OCI-LY1 (cell line): ENCODE data around the gene EYA2.

Experiments used
- H2AFZ ChIP-seq: fragments of 200-600 bp; sonication (generic), shearing (Covaris generic); 2 replicates; pipeline ENCODE4 v1.6.0; 2014; ENCODE audit warnings: antibody characterized with exemption, mild to moderate bottlenecking, low read length
- H3F3A ChIP-seq: fragments of 200-600 bp; sonication (generic), shearing (Covaris generic); 2 replicates; pipeline ENCODE4 v1.6.0; 2014; ENCODE audit warnings: mild to moderate bottlenecking, antibody characterized with exemption, low read length, moderate library complexity; ENCODE audit not compliant: insufficient read depth
- H3K27ac ChIP-seq: fragments of 200-600 bp; sonication (generic); 2 replicates; pipeline ENCODE4 v1.5.1; 2014; ENCODE audit warnings: low read length, mixed run types, mild to moderate bottlenecking, low read depth; ENCODE audit not compliant: poor library complexity, severe bottlenecking
- H3K27me3 ChIP-seq: fragments of 200-600 bp; sonication (generic); 2 replicates; pipeline ENCODE4 v1.6.0; 2014; ENCODE audit warnings: antibody characterized with exemption, mild to moderate bottlenecking, low read length, moderate library complexity; ENCODE audit not compliant: insufficient read depth
- H3K36me3 ChIP-seq: fragments of 200-600 bp; sonication (generic); 2 replicates; pipeline ENCODE4 v1.6.1; 2014; ENCODE audit warnings: mild to moderate bottlenecking, antibody characterized with exemption, low read length, moderate library complexity, mixed read lengths; ENCODE audit not compliant: insufficient read depth
- H3K4me1 ChIP-seq: fragments of 200-600 bp; sonication (generic); 2 replicates; pipeline ENCODE4 v1.5.1; 2014; ENCODE audit warnings: mild to moderate bottlenecking, low read length, moderate library complexity; ENCODE audit not compliant: insufficient read depth, severe bottlenecking
- H3K4me2 ChIP-seq: fragments of 200-600 bp; sonication (generic), shearing (Covaris generic); 2 replicates; pipeline ENCODE4 v1.6.1; 2014; ENCODE audit warnings: low read length
- H3K4me3 ChIP-seq: fragments of 200-600 bp; sonication (generic); 2 replicates; pipeline ENCODE4 v1.5.1; 2014; ENCODE audit warnings: low read length, low read depth, mild to moderate bottlenecking, mixed read lengths; ENCODE audit not compliant: poor library complexity, severe bottlenecking
- H3K79me2 ChIP-seq: fragments of 200-600 bp; shearing (Covaris generic); 2 replicates; pipeline ENCODE4 v1.6.1; 2016; ENCODE audit warnings: mixed run types, low read length, mixed read lengths; ENCODE audit not compliant: insufficient read depth
- H3K9ac ChIP-seq: fragments of 200-600 bp; sonication (generic), shearing (Covaris generic); 2 replicates; pipeline ENCODE4 v1.6.1; 2014; ENCODE audit warnings: mild to moderate bottlenecking, low read length, mixed read lengths
- H3K9me2 ChIP-seq: fragments of 200-600 bp; sonication (generic), shearing (Covaris generic); 2 replicates; pipeline ENCODE4 v1.6.1; 2014; ENCODE audit warnings: low read depth, mild to moderate bottlenecking, low read length, mixed read lengths
- H3K9me3 ChIP-seq: fragments of 200-600 bp; shearing (Covaris generic); 2 replicates; pipeline ENCODE4 v1.6.1; 2014; ENCODE audit warnings: low read length, mixed read lengths
- H4K20me1 ChIP-seq: fragments of 200-600 bp; sonication (generic), shearing (Covaris generic); 2 replicates; pipeline ENCODE4 v1.6.0; 2016; ENCODE audit warnings: mild to moderate bottlenecking, low read length; ENCODE audit not compliant: insufficient read depth
- EZH2 ChIP-seq: fragments of 200-600 bp; sonication (generic), shearing (Covaris generic); IDR thresholded peaks from 2 replicates; pipeline ENCODE4 v1.8.0; 2017; ENCODE audit warnings: borderline replicate concordance, mixed run types, mild to moderate bottlenecking, antibody characterized with exemption, low read length, moderate library complexity, mixed read lengths
- TF ChIP-seq, protein P1 (sequence below): fragments of 200-600 bp; sonication (generic), shearing (Covaris generic); IDR thresholded peaks from 2 replicates; pipeline ENCODE4 v1.5.1; 2017; ENCODE audit warnings: mild to moderate bottlenecking, antibody characterized with exemption, low read length, moderate library complexity, mixed read lengths

Gene EYA2

DNA sequence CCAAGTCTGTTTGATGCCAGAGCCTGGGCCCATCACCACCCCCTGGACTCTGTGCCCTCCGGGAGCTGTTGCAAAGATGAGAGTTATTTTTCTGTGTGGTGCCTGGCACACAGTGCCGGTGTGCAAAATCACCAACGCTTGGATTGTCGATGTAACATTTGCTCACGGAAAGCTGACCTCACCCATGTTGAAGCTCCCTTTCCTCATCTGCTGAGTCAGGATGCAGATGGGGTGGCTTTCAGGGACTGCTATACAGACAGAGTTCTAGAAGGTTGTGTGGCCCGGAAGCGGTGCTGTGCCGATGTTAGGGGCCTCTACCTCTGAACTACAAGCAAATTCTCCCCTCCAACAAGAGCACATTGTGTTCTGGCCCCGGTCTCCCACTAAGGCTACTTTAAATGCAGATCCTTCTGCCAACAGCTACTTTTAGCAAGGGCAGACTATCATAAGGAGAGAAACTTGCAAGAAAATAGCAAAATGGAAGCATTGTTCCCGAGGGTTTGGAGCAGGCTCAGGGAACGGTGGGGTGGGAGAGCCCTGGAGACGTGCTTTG, 34.0 kb downstream of the EYA2 start:
- TF ChIP-seq EZH2, result no peak
- TF ChIP-seq, protein P1, sequence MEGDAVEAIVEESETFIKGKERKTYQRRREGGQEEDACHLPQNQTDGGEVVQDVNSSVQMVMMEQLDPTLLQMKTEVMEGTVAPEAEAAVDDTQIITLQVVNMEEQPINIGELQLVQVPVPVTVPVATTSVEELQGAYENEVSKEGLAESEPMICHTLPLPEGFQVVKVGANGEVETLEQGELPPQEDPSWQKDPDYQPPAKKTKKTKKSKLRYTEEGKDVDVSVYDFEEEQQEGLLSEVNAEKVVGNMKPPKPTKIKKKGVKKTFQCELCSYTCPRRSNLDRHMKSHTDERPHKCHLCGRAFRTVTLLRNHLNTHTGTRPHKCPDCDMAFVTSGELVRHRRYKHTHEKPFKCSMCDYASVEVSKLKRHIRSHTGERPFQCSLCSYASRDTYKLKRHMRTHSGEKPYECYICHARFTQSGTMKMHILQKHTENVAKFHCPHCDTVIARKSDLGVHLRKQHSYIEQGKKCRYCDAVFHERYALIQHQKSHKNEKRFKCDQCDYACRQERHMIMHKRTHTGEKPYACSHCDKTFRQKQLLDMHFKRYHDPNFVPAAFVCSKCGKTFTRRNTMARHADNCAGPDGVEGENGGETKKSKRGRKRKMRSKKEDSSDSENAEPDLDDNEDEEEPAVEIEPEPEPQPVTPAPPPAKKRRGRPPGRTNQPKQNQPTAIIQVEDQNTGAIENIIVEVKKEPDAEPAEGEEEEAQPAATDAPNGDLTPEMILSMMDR, result no peak
- no peak overlapping the region for H3K27ac ChIP-seq

DNA sequence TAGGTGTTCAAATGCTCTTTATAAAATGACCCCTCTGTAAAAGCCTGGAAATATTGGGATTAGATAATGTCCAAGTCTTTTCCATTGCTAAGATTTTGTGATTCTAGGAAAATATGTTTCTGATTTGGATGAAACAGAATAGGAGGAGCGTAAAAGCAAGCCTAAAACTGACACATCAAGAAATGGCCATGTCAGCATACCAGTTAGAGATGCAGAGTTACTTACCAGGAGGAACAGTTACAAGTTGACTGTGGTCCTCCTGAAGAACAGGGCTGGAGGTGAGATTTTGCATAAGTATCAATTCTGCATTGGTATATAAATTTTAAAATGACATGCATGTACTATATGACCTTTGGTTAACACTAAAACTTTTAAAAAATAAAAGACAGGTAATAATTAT, 35.3 kb downstream of the EYA2 start:
- H2AFZ ChIP-seq, result no peak overlapping the region
- no peaks in the 10 kb centered on the region for H3K4me1 ChIP-seq
- no peak overlapping the region for H3K27ac ChIP-seq
- no peaks in the 10 kb centered on the region for H3K9me3 ChIP-seq
- H3K36me3 ChIP-seq, result no peaks in the 10 kb centered on the region
- H3K9ac ChIP-seq, result no peak overlapping the region
- no peak overlapping the region for H3K4me2 ChIP-seq
- H4K20me1 ChIP-seq, result no peaks in the 10 kb centered on the region
- no peak for TF ChIP-seq EZH2
- TF ChIP-seq, protein P1, result no peak
- no peaks in the 10 kb centered on the region for H3K27me3 ChIP-seq
- no peaks in the 10 kb centered on the region for H3K9me2 ChIP-seq
- H3K79me2 ChIP-seq, result no peaks in the 10 kb centered on the region
- H3F3A ChIP-seq, result no peaks in the 10 kb centered on the region
- no peak overlapping the region for H3K4me3 ChIP-seq

More for the DNA sequence above, 34.0 kb downstream of the EYA2 start:
- Histone ChIP-seq H2AFZ (no peak overlapping the region), H3K4me1 (no peaks in the 10 kb centered on the region), H3F3A (no peaks in the 10 kb centered on the region), H3K4me2 (no peak overlapping the region), H3K4me3 (no peak overlapping the region), H3K9me2 (no peaks in the 10 kb centered on the region), H3K36me3 (no peaks in the 10 kb centered on the region), H3K27me3 (no peaks in the 10 kb centered on the region), H3K79me2 (no peaks in the 10 kb centered on the region), H4K20me1 (no peaks in the 10 kb centered on the region), H3K9ac (no peak overlapping the region), H3K9me3 (no peaks in the 10 kb centered on the region)

- H2AFZ ChIP-seq, result no peak overlapping the region
- H3K27ac ChIP-seq, result no peak overlapping the region
- H3K9me2 ChIP-seq, result no peaks in the 10 kb centered on the region
- no peaks in the 10 kb centered on the region for H3K36me3 ChIP-seq
- no peaks in the 10 kb centered on the region for H3K79me2 ChIP-seq
- no peaks in the 10 kb centered on the region for H3K9me3 ChIP-seq
- H4K20me1 ChIP-seq, result no peaks in the 10 kb centered on the region
- H3K9ac ChIP-seq, result no peak overlapping the region
- TF ChIP-seq, protein P1, result no peak
- no peak for TF ChIP-seq EZH2
- no peak overlapping the region for H3K4me3 ChIP-seq
- H3K4me2 ChIP-seq, result no peak overlapping the region
- no peaks in the 10 kb centered on the region for H3F3A ChIP-seq
- no peaks in the 10 kb centered on the region for H3K27me3 ChIP-seq
- H3K4me1 ChIP-seq, result no peaks in the 10 kb centered on the region
Observed at GRCh38 chr20:46930640-46931339, 36.1 kb downstream of the EYA2 start.
